Epithelial cell of proximal tubule (primary cell): ENCODE data around the gene MAPK12. TPM values are rescaled to one million over a fixed set of nuclear protein-coding genes. Genes with fewer than 3 reads are reported as not detected.

Source experiments
- DNase-seq: peaks from one replicate; pipeline ENCODE4 v3.0.0-alpha.2; 2011; ENCODE audit warnings: low read depth
- H3K4me3 ChIP-seq: 2 replicates; pipeline ENCODE4 v1.5.1; 2011; ENCODE audit warnings: low read depth, mild to moderate bottlenecking, low read length
- total RNA-seq: library from RNA; depleted of rRNA; stranded (reverse); fragments of >200 nt; gene quantifications from 2 replicates; pipeline ENCODE4 v1.2.3, GENCODE V29; 2015
- TF ChIP-seq, protein P1 (sequence below): conservative IDR thresholded peaks from 2 replicates; pipeline ENCODE4 v1.5.1; 2012; ENCODE audit warnings: low read depth, mild to moderate bottlenecking, low read length

Gene MAPK12
- total RNA-seq, 1 donor from 2014 or later, result 33.9 TPM

GRCh38 chr22:50259302-50259701 is 2.2 kb downstream of the MAPK12 start:
- no peak for DNase-seq
- TF ChIP-seq, protein P1, sequence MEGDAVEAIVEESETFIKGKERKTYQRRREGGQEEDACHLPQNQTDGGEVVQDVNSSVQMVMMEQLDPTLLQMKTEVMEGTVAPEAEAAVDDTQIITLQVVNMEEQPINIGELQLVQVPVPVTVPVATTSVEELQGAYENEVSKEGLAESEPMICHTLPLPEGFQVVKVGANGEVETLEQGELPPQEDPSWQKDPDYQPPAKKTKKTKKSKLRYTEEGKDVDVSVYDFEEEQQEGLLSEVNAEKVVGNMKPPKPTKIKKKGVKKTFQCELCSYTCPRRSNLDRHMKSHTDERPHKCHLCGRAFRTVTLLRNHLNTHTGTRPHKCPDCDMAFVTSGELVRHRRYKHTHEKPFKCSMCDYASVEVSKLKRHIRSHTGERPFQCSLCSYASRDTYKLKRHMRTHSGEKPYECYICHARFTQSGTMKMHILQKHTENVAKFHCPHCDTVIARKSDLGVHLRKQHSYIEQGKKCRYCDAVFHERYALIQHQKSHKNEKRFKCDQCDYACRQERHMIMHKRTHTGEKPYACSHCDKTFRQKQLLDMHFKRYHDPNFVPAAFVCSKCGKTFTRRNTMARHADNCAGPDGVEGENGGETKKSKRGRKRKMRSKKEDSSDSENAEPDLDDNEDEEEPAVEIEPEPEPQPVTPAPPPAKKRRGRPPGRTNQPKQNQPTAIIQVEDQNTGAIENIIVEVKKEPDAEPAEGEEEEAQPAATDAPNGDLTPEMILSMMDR, result no peak

DNA sequence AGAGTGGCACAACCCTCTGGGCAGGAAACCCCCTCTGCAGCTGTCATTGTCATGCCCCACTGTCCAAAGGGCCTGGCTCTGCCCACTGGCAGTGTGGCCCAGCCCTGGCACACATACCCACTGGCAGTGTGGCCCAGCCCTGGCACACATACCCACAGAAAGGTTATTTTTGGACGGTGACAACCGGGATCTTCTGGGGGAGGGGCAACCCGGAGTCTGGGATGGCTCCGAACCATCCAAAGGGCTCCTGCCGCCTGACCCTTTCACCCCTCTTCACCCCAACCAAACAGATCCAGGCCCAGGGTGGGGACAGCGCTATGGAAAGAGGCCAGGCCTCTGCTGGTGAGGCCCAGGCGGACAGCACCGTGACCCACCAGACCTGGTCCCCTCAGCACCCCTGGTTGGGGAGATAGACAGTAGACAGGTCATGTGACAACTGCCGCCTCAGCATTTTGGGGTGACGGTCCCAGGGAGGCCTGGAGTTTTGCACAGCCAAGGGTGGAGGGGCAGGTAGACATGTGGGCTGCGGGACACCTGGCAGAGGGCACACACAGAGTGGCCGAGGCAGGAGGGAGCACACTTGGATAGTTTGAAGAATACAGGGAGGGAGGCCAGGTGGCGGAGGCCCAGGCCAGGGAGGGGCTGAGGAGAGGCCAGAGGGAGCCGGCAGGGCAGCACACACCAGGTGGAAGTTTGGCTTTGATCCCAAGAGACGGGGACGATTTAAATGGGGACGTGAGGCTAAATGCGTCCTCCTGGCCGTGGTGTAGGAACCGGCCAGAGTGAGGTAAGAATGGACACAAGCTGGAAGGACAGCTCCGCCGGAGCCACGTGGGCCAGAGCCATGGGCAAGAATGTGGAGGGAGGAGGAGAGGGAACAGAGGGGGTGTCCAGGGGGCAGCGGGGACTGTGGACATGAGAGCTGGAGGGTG is 2.9 kb downstream of the MAPK12 start:
- TF ChIP-seq, protein P1, result no peak
- no peak for DNase-seq

More at GRCh38 chr22:50259302-50259701, 2.2 kb downstream of the MAPK12 start:
- no peak overlapping the region for H3K4me3 ChIP-seq

DNA sequence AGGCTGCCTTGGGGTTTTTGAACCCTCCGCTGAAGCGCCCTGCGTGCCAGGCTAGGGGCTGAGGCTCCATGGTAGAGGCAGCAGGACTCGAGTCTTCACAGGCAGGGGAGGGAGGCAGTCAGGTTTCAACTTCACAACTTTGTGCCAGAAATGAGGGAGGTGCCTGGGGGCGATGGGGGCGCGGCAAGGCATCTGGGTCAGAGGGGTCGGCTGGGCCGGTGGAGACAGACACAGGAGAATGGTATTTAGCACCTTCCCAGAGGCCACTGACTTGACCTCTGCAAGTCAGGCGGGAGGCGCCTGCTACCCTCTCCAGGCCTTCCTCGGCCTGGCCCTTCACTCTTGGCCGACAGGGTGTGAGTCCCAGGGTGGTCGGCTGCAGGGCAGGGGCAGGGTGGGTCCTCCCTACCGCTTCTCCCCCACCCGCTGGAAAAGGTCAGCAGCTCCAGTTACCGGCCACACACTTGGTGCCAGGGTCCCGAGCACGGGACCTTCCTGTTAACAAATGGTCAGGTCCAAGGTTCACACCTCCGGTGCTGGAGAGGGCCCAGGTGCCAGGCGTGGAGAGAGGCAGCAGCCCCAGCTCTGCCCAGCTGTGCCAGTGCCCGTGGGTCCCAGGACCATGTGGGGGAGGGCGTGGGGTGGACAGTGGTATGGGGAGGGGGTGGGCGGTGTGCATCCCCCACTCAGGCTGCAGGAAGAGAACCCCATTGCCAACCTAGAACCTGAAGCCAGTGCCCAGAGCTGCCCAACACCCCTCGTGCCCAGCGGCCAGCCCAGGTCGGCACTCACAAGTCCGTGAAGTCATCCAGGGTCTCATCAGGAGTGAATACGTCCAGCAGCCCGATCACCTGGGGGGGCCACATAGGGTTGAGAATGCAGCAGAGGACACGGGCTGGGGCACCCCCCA is 3.8 kb downstream of the MAPK12 start:
- no peak for DNase-seq
- TF ChIP-seq, protein P1, result no peak
- no peak overlapping the region for H3K4me3 ChIP-seq

More for the DNA sequence above, 2.9 kb downstream of the MAPK12 start:
- H3K4me3 ChIP-seq, result no peak overlapping the region

GRCh38 chr22:50257041-50257440 is 4.4 kb downstream of the MAPK12 start:
- no peak for DNase-seq
- H3K4me3 ChIP-seq, result no peak overlapping the region
- TF ChIP-seq, protein P1, result no peak

DNA sequence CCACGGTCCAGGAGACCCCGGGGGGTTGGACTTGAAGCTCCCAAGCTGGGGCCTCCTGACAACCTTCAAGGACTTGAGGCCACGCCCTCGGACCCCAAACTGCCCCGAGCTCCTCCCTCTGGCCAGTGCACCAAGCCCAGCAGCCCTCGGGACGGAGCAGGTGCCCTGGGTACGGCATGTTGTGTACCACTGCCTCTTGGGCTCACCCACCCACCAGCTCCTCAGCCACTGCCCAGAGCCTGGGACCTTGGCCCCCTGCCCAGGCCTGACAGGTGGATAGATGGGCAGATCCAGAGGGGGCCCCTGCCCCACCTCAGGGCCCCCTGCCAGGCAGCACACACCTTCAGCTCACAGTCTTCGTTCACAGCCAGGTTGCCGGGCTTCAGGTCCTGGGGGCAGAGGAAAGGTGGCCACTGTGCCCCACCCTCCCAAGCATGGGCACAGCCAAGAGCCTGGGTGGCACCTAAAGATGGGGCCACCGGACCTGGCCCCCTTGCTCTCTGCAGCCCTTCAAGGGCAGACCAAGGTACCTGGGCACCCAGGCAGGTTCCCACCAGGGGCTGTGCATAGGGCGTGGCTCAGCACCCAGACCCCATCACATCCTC is 5.1 kb downstream of the MAPK12 start:
- no peak overlapping the region for H3K4me3 ChIP-seq
- no peak for DNase-seq
- TF ChIP-seq, protein P1, result no peak

- DNase-seq, result no peak
- no peak overlapping the region for H3K4me3 ChIP-seq
- TF ChIP-seq, protein P1, result no peak
Observed at GRCh38 chr22:50255607-50256006, 5.9 kb downstream of the MAPK12 start.
